Measurements from ENCODE around the gene N4BP2.

The N4BP2 gene

DNA sequence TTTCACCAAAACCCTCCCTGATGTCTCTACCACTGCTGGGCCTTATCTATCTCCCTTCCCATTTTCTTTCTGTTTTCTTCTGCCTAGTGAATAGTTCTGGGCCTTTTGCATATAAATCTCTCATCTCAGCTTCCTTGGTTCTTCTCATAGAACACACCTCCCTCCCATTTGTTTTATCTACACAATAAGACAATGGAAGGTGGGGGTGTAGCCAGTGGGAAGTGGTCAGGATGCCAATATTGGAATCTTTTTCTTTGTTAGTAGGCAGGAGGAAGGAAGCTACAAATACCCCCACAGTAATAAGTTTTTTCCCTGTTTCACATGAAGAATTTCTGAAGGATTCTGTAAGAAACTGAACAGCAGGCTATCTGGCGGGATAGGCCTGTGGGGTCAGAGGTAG, 109.3 kb downstream of the N4BP2 start:
- TF ChIP-seq CREB1 (IDR thresholded peaks at IDR 0.05; ENCODE audit: low read depth) = no peak
- TF ChIP-seq EGR1 (IDR thresholded peaks at IDR 0.05) = no peak
- no peak for TF ChIP-seq TEAD4 (IDR thresholded peaks at IDR 0.05)
- TF ChIP-seq RAD21 (IDR thresholded peaks at IDR 0.05; ENCODE audit: low read depth) = no peak
- no peak for TF ChIP-seq TAF1 (IDR thresholded peaks at IDR 0.05; ENCODE audit: low read depth)
- TF ChIP-seq EP300 (IDR thresholded peaks at IDR 0.05; ENCODE audit: borderline replicate concordance) = no peak
- no peak for TF ChIP-seq MAX (IDR thresholded peaks at IDR 0.05)
- TF ChIP-seq FOXM1 (IDR thresholded peaks at IDR 0.05; ENCODE audit: borderline replicate concordance, low read depth) = no peak

DNA sequence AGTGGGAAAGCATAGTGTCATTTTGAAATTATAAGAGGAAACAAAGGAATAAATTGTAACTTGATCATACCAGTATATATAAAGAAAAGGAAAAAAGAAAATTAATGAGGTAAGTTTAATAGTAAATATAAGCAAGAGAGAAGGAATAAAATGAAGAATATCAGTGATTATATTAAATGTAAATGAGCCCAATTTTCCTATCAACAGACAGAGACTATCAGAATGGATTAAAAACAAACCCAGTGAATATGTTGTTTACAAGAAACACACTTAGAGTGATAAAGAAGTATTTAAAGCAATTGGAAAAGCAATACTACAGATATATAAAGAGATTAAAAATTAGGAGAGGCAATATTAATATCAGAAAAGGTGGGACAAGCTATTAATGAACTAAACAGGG, 111.4 kb downstream of the N4BP2 start:
- TF ChIP-seq FOXM1 (IDR thresholded peaks at IDR 0.05; ENCODE audit: borderline replicate concordance, low read depth) (no peak), YY1 (IDR thresholded peaks at IDR 0.05; ENCODE audit: low read depth) (no peak), EGR1 (IDR thresholded peaks at IDR 0.05) (no peak), ZBTB7A (IDR thresholded peaks at IDR 0.05; ENCODE audit: low read depth) (no peak), REST (IDR thresholded peaks at IDR 0.05; ENCODE audit: low read depth) (no peak), NFIC (IDR thresholded peaks at IDR 0.05) (no peak), TAF1 (IDR thresholded peaks at IDR 0.05; ENCODE audit: low read depth) (no peak), TEAD4 (IDR thresholded peaks at IDR 0.05) (no peak), EP300 (IDR thresholded peaks at IDR 0.05; ENCODE audit: borderline replicate concordance) (no peak), CREB1 (IDR thresholded peaks at IDR 0.05; ENCODE audit: low read depth) (no peak), RAD21 (IDR thresholded peaks at IDR 0.05; ENCODE audit: low read depth) (no peak), CEBPB (IDR thresholded peaks at IDR 0.05) (no peak), MAX (IDR thresholded peaks at IDR 0.05) (no peak), USF1 (IDR thresholded peaks at IDR 0.05) (no peak), TCF12 (IDR thresholded peaks at IDR 0.05; ENCODE audit: low read depth) (no peak)

DNA sequence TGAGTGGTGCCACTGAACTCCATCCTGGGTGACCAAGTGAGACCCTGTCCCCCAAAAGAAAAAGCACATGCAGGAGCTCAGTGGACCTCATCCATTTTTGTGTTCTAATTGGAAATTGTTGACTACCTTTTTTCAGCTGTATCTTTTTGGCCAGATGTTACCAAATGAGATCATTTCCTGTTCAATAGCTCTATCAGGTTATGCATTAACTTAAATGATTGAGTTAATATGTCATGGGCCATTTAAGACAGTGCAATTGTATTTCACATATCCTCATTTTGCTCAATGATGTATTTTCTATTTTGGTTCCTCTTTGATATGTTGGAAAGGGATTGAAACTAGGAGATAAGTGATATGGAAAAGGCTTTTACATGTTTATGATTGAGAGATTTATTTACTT, 113.9 kb downstream of the N4BP2 start:
- no peak for TF ChIP-seq CEBPB (IDR thresholded peaks at IDR 0.05)
- TF ChIP-seq USF1 (IDR thresholded peaks at IDR 0.05) = no peak
- no peak for TF ChIP-seq REST (IDR thresholded peaks at IDR 0.05; ENCODE audit: low read depth)
- TF ChIP-seq ZBTB7A (IDR thresholded peaks at IDR 0.05; ENCODE audit: low read depth) = no peak
- TF ChIP-seq NFIC (IDR thresholded peaks at IDR 0.05) = no peak

DNA sequence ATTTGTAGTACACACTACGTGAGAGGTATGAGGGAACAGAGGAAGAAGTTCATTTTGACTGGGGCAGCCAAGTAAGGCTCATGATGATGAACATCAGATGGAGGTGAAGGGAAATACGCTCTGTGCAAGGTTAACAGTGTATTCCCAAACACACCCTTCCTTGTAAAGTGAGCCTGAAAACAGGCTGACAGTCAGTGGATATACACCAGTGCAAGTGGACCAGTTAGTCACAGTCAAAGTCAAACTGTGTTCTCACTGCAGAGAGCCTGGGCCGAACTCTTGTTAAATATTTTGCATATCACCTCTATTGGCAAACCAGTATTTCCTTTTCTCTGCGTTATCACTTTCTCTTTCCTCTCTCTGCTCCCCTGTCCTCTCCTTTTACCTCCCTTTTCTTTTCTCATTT, 116.8 kb downstream of the N4BP2 start:
- no peak for TF ChIP-seq RAD21 (IDR thresholded peaks at IDR 0.05; ENCODE audit: low read depth)
- TF ChIP-seq TCF12 (IDR thresholded peaks at IDR 0.05; ENCODE audit: low read depth) = no peak
- TF ChIP-seq CEBPB (IDR thresholded peaks at IDR 0.05) = no peak

GRCh38 chr4:40176602-40177001, 120.0 kb downstream of the N4BP2 start:
- TF ChIP-seq FOXM1 (IDR thresholded peaks at IDR 0.05; ENCODE audit: borderline replicate concordance, low read depth) (no peak), TCF12 (IDR thresholded peaks at IDR 0.05; ENCODE audit: low read depth) (no peak), TEAD4 (IDR thresholded peaks at IDR 0.05) (no peak), ZBTB7A (IDR thresholded peaks at IDR 0.05; ENCODE audit: low read depth) (no peak), CEBPB (IDR thresholded peaks at IDR 0.05) (no peak), REST (IDR thresholded peaks at IDR 0.05; ENCODE audit: low read depth) (no peak), CREB1 (IDR thresholded peaks at IDR 0.05; ENCODE audit: low read depth) (no peak), EP300 (IDR thresholded peaks at IDR 0.05; ENCODE audit: borderline replicate concordance) (no peak), MAX (IDR thresholded peaks at IDR 0.05) (no peak), TAF1 (IDR thresholded peaks at IDR 0.05; ENCODE audit: low read depth) (no peak), USF1 (IDR thresholded peaks at IDR 0.05) (no peak), EGR1 (IDR thresholded peaks at IDR 0.05) (no peak)

All from Ishikawa (cell line).